Measurements from ENCODE around the gene ACACA. TPM values are rescaled to one million over a fixed set of nuclear protein-coding genes. Genes with fewer than 3 reads are reported as not detected.

The ACACA gene
- total RNA-seq, 6 experiments from 2014 or later = 37.7 to 43.0 (median 40.7) TPM

DNA sequence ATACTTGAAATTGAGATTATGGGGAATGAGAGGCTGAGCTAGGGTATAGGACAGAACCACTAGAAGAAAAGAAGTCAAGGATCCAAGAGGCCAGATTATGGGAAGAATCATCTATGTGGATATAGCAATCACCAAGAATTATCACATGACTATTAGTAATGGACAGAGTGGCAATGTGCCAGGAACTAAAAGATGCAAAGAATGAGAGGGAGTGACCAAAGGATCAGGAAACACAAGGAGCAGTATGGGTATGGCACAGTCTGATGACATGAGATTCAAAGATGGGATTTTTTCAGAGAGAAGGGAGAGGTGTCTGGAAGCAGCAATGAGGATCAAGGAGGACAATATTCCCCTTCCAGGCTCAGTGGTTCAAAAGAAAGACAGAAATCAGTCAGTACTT, 245.7 kb downstream of the ACACA start:
- Mint-ChIP-seq H3K27ac (peak overlapping the region; percentile 32), H3K4me1 (ENCODE audit: low read depth) (peaks cover 16% of the 10 kb centered on the region), H3K27me3 (ENCODE audit: insufficient read depth) (no peaks in the 10 kb centered on the region), H3K4me3 (no peak overlapping the region), H3K36me3 (ENCODE audit: low read depth) (peaks cover 26% of the 10 kb centered on the region), H3K9me3 (no peaks in the 10 kb centered on the region)
- DNase-seq = peak; percentile 65
- TF ChIP-seq, protein P1, sequence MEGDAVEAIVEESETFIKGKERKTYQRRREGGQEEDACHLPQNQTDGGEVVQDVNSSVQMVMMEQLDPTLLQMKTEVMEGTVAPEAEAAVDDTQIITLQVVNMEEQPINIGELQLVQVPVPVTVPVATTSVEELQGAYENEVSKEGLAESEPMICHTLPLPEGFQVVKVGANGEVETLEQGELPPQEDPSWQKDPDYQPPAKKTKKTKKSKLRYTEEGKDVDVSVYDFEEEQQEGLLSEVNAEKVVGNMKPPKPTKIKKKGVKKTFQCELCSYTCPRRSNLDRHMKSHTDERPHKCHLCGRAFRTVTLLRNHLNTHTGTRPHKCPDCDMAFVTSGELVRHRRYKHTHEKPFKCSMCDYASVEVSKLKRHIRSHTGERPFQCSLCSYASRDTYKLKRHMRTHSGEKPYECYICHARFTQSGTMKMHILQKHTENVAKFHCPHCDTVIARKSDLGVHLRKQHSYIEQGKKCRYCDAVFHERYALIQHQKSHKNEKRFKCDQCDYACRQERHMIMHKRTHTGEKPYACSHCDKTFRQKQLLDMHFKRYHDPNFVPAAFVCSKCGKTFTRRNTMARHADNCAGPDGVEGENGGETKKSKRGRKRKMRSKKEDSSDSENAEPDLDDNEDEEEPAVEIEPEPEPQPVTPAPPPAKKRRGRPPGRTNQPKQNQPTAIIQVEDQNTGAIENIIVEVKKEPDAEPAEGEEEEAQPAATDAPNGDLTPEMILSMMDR (IDR thresholded peaks at IDR 0.05) = no peak

DNA sequence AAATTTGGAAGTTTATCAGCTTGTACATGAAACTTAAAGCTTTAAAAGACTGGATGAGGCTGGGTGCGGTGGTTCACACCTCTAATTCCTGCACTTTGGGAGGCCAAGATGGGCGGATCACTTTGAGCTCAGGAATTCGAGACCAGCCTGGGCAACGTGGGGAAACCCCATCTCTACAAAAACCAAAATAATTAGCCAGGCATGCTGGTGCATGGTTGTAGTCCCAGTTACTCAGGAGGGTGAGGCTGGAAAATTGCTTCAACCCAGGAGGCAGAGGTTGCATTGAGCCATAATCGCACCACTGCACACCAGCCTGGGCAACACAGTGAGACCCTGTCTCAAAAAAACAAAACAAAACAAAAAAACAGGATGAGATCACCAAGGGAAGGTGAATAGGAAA, 248.3 kb downstream of the ACACA start:
- Mint-ChIP-seq H3K36me3 (ENCODE audit: low read depth) (peaks cover 26% of the 10 kb centered on the region), H3K4me1 (ENCODE audit: low read depth) (peaks cover 16% of the 10 kb centered on the region), H3K9me3 (no peaks in the 10 kb centered on the region), H3K27ac (no peak overlapping the region), H3K27me3 (ENCODE audit: insufficient read depth) (no peaks in the 10 kb centered on the region), H3K4me3 (no peak overlapping the region)
- TF ChIP-seq, protein P1 (IDR thresholded peaks at IDR 0.05) = no peak
- DNase-seq = no peak

DNA sequence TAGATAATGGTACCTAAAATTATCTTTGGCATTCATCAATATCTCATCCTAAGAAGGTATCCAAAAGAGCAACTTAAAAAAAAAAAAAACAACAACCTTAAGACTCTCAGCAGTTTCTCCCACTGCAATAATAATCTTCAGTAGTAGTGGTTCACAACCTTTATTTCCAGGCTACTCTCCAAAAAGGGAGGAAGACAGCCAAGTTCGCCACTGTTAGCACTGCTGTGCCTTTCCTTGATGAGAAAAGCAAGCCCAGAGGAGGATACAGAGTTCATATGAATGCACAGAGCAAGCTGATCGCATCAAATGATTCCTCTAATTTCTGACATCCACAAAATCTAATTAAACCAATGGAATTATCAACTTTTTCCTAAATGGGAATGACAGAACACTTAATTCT, 258.5 kb downstream of the ACACA start:
- Mint-ChIP-seq H3K4me3 (no peak overlapping the region), H3K27ac (no peak overlapping the region), H3K27me3 (ENCODE audit: insufficient read depth) (no peaks in the 10 kb centered on the region), H3K4me1 (ENCODE audit: low read depth) (peaks cover 8% of the 10 kb centered on the region), H3K9me3 (no peaks in the 10 kb centered on the region), H3K36me3 (ENCODE audit: low read depth) (no peaks in the 10 kb centered on the region)
- no peak for DNase-seq
- TF ChIP-seq, protein P1 (IDR thresholded peaks at IDR 0.05) = no peak

DNA sequence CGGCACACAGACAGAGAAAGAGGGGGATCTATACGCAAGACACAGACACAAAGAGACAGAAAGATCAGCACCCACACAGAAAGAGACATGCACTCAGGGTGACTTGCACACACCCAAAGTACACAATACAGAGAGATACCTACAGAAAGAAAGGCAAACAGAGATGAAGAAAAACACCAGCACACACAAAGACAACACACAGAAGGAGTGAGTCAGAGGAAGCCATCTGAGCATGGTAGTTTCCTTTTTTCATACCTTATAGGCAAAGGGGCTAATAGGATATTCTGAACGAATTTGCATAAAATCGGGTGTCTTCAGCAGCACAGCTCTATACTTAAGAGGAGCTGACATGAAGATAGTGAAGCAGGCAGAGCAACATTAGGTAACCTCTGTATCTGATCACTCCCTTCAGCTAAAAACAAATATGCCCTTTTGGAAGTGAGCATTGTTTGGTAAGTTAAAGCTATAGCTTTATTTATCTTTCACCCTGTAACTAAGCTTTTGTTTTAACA, 259.3 kb downstream of the ACACA start:
- no peak overlapping the region for H3K4me3 Mint-ChIP-seq
- H3K9me3 Mint-ChIP-seq = no peaks in the 10 kb centered on the region
- H3K27ac Mint-ChIP-seq = peak overlapping the region; percentile 0; the same call in 1 of the 2 replicates
- TF ChIP-seq, protein P1 (IDR thresholded peaks at IDR 0.05) = no peak
- DNase-seq = no peak
- H3K27me3 Mint-ChIP-seq (ENCODE audit: insufficient read depth) = no peaks in the 10 kb centered on the region
- no peaks in the 10 kb centered on the region for H3K36me3 Mint-ChIP-seq (ENCODE audit: low read depth)
- peaks cover 8% of the 10 kb centered on the region for H3K4me1 Mint-ChIP-seq (ENCODE audit: low read depth)

DNA sequence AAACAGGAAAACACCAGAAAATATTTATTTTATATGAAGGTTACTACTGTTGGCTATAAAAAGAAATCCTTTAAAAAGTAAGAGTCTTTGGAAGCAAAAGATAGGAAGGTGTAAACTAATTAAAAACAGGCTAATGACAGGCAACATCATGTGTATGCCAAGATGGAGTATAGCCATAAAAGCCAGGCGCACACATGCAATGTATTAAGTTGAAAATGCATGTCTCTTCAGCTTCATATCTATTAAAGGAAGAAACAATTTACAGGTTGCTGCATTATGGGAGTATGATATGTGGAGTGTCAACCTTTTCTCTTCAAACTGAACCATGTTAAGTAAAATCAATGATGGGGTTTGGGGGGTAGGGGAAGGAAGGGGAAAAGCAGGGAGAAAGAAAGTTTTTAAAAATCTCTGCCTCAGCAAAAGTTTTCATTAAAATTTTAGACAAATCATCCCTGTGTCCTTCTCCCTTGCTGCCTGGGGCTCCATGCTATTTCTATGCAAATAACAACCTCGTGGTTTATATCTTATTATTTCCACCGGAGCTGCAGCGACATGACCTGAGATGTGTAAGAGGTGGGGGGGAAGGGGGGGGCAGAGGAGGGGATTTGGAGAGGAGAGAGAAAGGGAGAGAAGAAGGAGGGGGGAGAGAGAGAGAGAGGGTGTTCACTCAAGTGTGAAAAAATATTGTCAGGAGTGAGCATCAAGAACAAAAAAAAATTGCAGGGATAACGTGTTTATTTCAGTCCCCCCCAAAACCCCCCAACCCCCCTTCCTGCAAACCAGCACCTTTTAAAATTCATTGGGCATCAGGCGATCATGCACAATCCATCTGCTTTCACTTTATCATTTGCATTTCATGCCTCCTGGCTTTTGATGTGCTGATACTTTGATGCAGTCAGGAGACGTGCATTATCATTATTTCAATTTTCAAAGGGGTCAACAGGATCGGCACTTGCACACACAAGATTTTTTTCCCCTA, 260.3 kb downstream of the ACACA start:
- H3K27ac Mint-ChIP-seq = no peak overlapping the region
- peaks cover 8% of the 10 kb centered on the region for H3K4me1 Mint-ChIP-seq (ENCODE audit: low read depth)
- TF ChIP-seq, protein P1 (IDR thresholded peaks at IDR 0.05) = no peak
- no peaks in the 10 kb centered on the region for H3K36me3 Mint-ChIP-seq (ENCODE audit: low read depth)
- no peaks in the 10 kb centered on the region for H3K9me3 Mint-ChIP-seq
- no peaks in the 10 kb centered on the region for H3K27me3 Mint-ChIP-seq (ENCODE audit: insufficient read depth)
- H3K4me3 Mint-ChIP-seq = no peak overlapping the region
- DNase-seq = no peak

Measured in HFFc6 (cell line).